Purkinje cell (primary cell): Measurements from ENCODE around the gene TSPAN31. TPM values are rescaled to one million over a fixed set of nuclear protein-coding genes. Genes with fewer than 3 reads are reported as not detected.

Source experiments
- polyA plus RNA-seq: library from polyadenylated mRNA; unstranded; fragments of >200 nt; fragmentation: Nextera tagmentation; gene quantifications from 2 replicates; pipeline ENCODE4 v1.2.1, GENCODE V29; 2014

Gene TSPAN31, protein sequence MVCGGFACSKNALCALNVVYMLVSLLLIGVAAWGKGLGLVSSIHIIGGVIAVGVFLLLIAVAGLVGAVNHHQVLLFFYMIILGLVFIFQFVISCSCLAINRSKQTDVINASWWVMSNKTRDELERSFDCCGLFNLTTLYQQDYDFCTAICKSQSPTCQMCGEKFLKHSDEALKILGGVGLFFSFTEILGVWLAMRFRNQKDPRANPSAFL
- polyA plus RNA-seq, result 26.6 and 52.7 TPM in 2 replicates

DNA sequence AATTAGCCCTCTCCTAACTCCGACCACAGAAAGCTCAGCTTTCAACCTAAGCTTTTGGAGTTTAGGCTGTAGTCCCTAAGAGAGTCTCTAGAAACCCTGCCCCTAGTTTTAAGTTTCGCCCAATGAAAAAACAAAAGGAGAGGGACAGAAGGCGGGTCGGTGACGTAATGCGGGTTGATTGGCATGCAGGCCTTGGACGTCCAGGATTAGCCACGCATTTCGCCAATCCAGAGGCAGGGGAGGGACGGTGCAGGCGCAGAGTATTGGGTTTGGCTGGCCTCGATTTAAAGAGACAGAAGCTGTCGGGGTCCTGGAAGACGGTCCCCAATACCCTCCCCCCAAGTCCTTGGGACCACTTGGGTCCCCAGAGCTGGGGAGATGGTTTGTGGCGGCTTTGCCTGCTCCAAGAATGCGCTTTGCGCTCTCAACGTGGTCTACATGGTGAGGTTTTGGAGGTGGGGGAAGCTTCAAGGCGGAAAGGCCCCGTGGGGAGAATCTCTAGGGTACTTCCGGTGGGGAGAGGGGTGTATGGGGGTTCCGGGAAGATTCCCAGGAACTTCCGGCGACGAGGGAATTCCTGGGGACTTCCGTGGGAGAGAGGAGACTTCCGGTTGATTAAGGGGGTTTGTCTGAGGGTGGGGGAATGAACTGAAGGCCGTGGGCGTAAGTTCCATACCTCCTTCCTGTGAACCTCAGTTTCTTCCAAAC is at the start of gene TSPAN31:
Gene TSPAN31, plus strand, starts transcription at position 263 of the 708 bp plus-strand sequence. Its CDS starts 116 bp downstream, at position 379.

DNA sequence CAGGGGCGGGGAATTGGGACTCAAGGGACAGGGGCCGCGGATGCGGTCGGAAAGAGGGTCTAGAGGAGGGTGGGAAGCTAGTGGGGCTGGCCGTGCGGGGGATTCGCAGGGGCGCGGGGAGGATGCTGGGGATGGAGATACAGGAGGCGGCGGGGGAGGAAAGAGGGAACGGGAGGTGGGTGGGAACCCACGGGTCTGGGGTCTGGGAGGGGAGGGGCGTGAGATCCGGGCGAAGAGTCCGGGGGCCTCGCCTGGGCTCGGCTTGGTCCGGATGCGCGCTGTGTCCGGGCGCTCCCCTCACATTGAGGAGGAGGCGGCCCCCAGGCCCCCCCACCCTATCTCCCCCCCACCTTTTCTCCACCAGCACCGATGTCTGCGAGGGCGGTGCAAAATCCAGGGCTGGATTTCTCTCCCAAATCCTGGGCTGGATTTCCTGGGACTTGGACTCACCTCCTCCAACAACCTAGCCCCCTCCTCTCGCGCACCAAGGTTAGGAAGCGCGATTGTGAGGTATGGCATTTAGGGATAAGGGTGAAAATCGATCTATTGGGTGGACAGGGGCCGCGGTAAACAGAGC is 6.1 kb upstream of the TSPAN31 start, which contains the start of gene AGAP2:
Gene AGAP2, minus strand, starts transcription at position 82 of the 577 bp plus-strand sequence. CDS start 496 bp downstream, outside the sequence.

DNA sequence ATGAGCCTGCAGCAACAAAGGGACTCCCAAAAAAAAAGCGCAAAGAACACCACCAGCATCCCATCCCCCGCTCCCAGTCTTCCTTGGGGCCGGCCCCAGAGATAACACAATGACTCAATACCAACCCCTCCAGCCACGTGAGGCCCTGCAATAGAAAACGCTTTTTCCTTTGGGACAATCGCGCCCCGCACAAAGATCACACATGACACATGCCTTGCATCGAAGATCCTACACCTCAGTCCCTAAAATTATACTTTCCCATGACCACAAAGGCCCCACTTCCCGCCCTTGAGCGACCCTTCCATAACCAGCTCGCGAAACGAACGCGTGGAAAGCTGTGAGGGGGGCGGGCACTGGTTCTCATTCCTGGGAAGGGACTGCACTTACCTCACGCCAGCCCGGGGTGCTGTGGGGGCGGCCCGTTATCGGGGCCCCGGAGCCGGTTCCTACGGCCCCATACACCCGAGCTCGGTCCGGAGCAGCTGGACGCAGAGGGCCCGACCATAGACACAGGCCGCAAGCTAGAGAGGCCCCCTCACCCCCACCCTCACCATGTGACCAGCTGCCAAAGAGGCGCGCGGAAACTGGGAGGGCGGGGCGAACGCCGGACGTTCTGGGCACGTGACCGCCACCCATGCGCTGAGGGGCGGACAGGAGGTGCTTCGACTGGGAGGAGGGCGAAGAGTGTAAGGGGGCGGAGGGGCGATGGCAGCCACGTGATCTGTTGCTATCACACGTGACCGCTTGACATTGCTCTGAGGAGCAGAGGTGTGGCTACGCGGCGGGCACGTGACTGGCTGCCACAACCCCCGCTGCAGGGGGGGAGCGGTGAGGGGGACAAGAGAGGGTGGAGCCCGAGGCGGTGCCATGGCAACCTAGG is 7.2 kb downstream of the TSPAN31 start, which contains the start of gene CDK4:
Gene CDK4, minus strand, starts transcription at position 523 of the 880 bp plus-strand sequence. CDS start 593 bp downstream, outside the sequence.

DNA sequence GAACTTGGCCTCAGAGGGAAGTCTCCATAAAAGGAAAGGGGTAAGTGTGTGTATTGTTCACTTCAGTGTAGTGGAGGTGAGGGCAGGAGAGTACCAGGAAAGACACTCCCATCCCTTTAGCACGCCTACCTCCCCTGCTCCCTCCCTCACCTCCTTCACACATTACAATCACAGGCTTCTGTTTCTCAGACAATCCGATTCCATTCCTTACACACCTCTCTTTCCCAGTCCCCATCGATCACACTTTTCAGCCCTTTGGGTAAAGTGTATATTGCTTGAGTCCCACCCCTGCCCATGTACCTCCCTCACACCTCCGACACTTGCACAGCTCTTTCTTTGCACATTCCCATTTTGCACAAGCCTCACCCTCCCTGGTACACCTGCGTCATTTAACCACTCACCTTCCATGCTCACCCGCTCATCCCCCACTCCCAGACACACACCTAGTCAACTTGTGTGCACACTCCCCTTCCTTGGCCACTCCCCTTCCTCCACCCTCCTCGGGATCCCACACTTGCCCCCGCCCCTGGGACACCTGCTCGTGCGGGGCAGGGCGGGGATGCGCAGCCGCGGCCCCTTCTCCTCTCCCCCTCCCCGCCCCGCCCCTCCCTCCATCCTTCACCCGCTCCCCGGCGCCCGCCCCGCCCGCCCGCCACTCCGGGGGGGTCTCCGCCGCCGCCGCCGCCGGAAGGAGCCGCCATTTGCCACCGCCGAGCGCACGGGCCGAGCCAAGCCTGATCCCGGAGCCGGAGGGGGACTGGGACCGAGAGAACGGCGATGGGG is 9.8 kb downstream of the TSPAN31 start, which contains the start of gene MARCHF9:
Gene MARCHF9, plus strand, starts transcription at position 693 of the 783 bp plus-strand sequence. CDS start 426 bp downstream, outside the sequence.

DNA sequence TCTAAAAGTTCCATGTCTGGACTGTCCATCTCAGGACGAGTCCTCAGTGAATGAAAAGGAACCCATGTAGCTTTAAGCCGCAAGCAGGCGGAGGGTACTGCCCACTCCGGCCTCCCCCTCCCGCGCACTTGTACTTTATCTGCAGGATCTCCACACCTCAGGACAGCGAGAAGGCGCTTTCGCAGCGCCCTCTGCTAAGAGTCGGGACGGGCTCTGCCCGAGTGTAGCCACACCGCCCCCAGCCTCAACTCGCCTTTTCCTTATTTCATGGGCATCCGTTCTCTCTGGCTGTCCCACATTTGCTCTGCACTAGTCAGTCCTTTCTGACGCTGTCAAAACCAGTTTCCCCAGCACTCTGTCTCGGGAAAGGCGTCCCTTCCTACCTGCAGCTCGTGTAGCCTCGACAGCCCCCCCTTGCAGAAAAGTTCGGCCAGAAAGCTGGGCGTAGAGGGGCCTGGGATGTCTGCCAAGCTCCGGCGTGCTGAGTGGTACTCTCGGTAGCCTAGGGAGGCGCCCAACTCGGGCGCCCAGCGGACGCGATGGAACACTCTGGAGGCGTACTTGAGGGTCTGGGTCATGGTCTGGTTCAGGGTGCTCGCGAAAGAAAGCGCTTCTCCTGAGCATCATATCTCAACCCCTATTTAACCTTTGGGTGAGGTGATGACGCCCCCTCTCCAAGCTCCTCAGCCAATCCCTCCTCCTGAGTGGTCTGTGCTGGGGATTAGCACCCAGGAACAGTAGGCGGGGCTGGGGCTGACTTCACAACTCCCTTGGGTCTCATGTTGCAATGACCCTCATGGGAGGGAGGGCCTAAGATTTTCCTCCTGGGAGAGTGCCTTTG is 21.8 kb downstream of the TSPAN31 start, which contains the start of gene CYP27B1:
Gene CYP27B1, minus strand, starts transcription at position 615 of the 841 bp plus-strand sequence. Its CDS starts 37 bp downstream, at position 578.

DNA sequence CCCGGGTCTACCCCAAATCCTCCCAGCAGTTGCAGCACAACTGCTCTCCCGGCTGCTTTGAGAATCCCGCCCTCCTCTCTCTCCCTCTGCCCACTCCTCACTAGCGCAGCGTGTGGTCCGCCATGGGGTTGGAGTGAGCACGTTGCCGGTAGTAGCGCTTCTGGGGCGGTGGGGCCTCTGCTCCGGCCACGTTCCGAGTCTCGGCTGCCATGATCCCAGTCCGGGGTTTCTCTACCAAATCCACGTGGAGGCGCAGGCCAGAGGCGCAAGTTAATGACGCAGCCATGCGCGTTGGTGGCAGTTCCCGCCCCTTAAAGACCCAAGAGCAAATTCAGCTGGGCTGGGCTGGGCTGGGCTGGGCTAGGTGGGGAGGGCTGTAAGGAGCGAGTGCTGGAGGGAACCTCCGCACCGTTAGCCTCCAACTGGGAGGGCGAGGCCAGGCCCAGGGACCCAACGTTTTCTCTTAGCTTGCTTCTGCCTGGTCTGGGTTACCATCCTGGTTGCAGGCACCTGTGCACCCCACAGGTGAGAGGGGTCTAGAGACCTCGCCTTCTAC is 27.1 kb downstream of the TSPAN31 start, which contains the start of gene METTL1:
Gene METTL1, minus strand, starts transcription at position 233 of the 556 bp plus-strand sequence. Its CDS starts 22 bp downstream, at position 211.

DNA sequence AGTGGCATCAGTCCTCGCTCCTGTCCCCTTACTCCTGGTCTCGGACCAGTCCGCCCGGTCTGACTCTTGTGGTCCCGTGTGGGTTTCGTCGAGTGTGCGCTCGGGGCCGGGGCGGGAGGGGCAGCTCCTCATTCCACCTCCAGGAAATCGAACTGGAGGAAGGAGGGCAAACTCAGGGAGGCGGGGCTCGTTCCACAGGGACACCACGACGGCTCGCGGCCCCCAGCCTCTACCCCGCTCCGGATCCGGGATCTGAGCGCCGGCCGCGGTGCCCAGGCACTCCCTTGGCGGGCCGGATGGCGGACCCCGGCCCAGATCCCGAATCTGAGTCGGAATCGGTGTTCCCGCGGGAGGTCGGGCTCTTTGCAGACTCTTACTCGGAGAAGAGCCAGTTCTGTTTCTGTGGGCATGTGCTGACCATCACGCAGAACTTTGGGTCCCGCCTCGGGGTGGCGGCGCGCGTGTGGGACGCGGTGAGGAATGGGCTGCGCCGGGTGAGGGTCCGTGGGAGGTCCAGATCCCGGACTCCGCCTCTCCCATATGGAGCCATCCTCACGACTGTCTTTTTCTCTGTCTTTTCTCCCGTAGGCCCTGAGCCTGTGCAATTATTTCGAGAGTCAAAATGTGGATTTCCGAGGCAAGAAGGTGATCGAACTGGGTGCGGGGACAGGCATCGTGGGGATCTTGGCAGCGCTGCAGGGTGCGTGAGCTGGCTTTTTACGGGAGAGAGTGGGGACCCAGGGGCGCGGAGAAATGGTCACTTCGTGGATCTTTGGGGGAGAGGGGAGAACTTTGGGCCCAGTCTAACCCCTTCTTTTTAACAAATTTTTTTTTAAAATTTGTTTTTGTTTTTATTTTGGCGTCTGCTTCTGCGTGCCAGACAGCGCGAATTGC is 27.8 kb downstream of the TSPAN31 start, which contains the start of gene EEF1AKMT3:
Gene EEF1AKMT3, plus strand, starts transcription at position 186 of the 894 bp plus-strand sequence. Its CDS starts 111 bp downstream, at position 297.

DNA sequence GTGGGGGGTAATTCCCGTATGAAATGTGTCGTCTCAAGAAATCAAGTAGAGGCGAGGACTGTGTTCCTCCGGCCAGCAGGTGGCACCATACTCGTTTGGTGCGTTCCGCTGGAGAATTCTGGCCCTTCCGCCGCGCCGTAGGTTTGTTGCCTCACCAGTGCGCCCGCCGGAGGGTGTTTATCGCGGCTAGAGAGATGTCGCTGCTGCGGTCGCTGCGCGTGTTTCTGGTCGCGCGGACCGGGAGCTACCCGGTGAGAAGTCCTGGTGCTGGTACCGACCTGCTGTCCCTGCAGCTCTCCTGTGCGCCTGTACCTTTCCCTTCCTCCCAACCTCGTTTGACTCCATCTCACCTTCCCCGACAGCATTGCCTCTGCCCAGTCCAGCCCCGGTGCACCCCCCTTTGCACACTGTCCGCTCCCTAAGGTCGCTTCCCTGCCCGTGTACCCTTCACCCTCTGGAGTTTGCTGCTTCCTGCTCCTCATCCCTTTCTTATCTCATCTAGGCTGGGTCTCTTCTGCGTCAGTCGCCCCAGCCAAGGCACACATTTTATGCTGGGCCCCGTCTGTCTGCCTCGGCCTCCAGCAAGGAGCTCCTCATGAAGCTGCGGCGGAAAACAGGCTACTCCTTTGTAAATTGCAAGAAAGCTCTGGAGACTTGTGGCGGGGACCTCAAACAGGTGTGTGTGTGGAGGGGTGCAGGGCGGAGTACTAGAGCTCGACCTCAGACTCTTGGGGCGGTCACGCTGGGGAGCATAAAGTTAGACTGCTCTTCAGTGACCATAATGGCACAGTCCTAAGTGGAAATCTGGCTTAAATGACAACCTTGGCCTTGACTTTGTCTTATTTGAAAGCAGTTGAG is 38.0 kb downstream of the TSPAN31 start, which contains the start of gene TSFM:
Gene TSFM, plus strand, starts transcription at position 180 of the 858 bp plus-strand sequence. Its CDS starts 15 bp downstream, at position 195.

Other genes with a start within 250 kb of the TSPAN31 start
- gene DDIT3, start 224.5 kb upstream of the TSPAN31 start, polyA plus RNA-seq, result 264 and 289 TPM in 2 replicates
- gene MBD6, start 222.2 kb upstream of the TSPAN31 start, polyA plus RNA-seq, result 1.6 and 3.4 TPM in 2 replicates
- gene DCTN2, start 197.8 kb upstream of the TSPAN31 start, polyA plus RNA-seq, result 111 and 115 TPM in 2 replicates
- 24.5 and 60.6 TPM in 2 replicates for gene KIF5A, start 195.0 kb upstream of the TSPAN31 start, polyA plus RNA-seq
- gene PIP4K2C, start 153.8 kb upstream of the TSPAN31 start, polyA plus RNA-seq, result 81.0 and 95.3 TPM in 2 replicates
- 3.7 and 5.3 TPM in 2 replicates for gene DTX3, start 140.2 kb upstream of the TSPAN31 start, polyA plus RNA-seq
- gene ARHGEF25, start 133.6 kb upstream of the TSPAN31 start, polyA plus RNA-seq, result not detected in 2 replicates
- gene B4GALNT1, start 111.8 kb upstream of the TSPAN31 start, polyA plus RNA-seq, result 39.3 and 50.4 TPM in 2 replicates
- gene OS9, start 50.9 kb upstream of the TSPAN31 start, polyA plus RNA-seq, result 32.1 and 60.1 TPM in 2 replicates
- gene AGAP2, start 6.3 kb upstream of the TSPAN31 start, polyA plus RNA-seq, result 0.48 and 1.8 TPM in 2 replicates
- gene CDK4, start 7.3 kb downstream of the TSPAN31 start, polyA plus RNA-seq, result 11.2 and 14.3 TPM in 2 replicates
- 2.4 TPM in 1 of 2 replicates, not detected in the other for gene MARCHF9, start 10.1 kb downstream of the TSPAN31 start, polyA plus RNA-seq
- gene CYP27B1, start 22.0 kb downstream of the TSPAN31 start, polyA plus RNA-seq, result not detected in 2 replicates
- gene METTL1, start 27.1 kb downstream of the TSPAN31 start, polyA plus RNA-seq, result 19.2 and 33.9 TPM in 2 replicates
- 2.8 TPM in 1 of 2 replicates, not detected in the other for gene EEF1AKMT3, start 27.6 kb downstream of the TSPAN31 start, polyA plus RNA-seq
- 71.2 and 79.6 TPM in 2 replicates for gene TSFM, start 37.7 kb downstream of the TSPAN31 start, polyA plus RNA-seq
- gene AVIL, start 73.7 kb downstream of the TSPAN31 start, polyA plus RNA-seq, result 0.22 and 1.2 TPM in 2 replicates
- gene CTDSP2, start 101.7 kb downstream of the TSPAN31 start, polyA plus RNA-seq, result 3.3 and 4.2 TPM in 2 replicates
- 10.2 and 13.2 TPM in 2 replicates for gene ATP23, start 196.5 kb downstream of the TSPAN31 start, polyA plus RNA-seq